ENCODE data around the gene PIP4K2C.

GRCh38 chr12:57623811-57624390 is 32.9 kb downstream of the PIP4K2C start:
- TF ChIP-seq, protein P1, sequence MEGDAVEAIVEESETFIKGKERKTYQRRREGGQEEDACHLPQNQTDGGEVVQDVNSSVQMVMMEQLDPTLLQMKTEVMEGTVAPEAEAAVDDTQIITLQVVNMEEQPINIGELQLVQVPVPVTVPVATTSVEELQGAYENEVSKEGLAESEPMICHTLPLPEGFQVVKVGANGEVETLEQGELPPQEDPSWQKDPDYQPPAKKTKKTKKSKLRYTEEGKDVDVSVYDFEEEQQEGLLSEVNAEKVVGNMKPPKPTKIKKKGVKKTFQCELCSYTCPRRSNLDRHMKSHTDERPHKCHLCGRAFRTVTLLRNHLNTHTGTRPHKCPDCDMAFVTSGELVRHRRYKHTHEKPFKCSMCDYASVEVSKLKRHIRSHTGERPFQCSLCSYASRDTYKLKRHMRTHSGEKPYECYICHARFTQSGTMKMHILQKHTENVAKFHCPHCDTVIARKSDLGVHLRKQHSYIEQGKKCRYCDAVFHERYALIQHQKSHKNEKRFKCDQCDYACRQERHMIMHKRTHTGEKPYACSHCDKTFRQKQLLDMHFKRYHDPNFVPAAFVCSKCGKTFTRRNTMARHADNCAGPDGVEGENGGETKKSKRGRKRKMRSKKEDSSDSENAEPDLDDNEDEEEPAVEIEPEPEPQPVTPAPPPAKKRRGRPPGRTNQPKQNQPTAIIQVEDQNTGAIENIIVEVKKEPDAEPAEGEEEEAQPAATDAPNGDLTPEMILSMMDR (IDR thresholded peaks at IDR 0.05; ENCODE audit: low read length), result no peak
- TF ChIP-seq EZH2 (optimal IDR thresholded peaks at IDR 0.05; ENCODE audit: low read depth, low read length) (no peak), EZH2phosphoT487 (IDR thresholded peaks at IDR 0.05; ENCODE audit: low read length) (no peak)

Measured in MM.1S (cell line).